ENCODE data around the gene CELSR1. TPM values are rescaled to one million over a fixed set of nuclear protein-coding genes. Genes with fewer than 3 reads are reported as not detected.

Gene CELSR1
- total and polyA plus RNA-seq, 8 donors = 0.75 to 3.2 (median 1.2) TPM

DNA sequence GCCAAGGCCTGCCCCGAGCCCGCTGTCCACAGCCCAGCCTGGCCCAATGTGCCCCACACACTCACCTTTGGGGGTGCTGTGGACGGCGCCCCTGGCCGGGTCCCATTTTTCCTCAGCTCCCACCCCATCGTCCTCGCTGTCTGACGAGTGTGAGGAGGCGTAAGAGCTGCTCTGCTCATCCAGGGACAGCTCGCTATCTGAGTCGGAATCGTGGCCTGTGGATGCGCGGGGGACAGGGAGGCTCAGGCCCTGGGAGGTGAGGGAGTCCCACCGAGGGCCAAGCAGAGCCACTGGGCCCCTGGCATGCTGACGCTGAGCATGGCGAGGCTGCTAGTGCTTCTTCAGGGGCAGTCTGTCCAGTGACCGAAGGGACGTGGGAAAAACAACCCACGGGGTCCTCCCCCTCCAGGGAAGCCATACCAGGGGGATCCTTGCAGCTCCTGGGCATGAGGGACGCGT is 172.2 kb downstream of the CELSR1 start:
- no peak for ATAC-seq
- Histone ChIP-seq H3K27ac (no peak overlapping the region), H3K36me3 (no peaks in the 10 kb centered on the region), H3K4me3 (no peak overlapping the region), H3K4me1 (peaks cover 0 to 3% (median 0%) of the 10 kb centered on the region in 3 donors), H3K27me3 (no peaks in the 10 kb centered on the region), H3K9me3 (no peaks in the 10 kb centered on the region)
- no peak for FAIRE-seq
- WGBS, 2 donors = 90 to 95% methylated on average over 22 of the region's 22 CpGs
- peak in 3 of 6 donors; percentile 20 to 72 (median 56) for DNase-seq
- TF ChIP-seq, protein P1, sequence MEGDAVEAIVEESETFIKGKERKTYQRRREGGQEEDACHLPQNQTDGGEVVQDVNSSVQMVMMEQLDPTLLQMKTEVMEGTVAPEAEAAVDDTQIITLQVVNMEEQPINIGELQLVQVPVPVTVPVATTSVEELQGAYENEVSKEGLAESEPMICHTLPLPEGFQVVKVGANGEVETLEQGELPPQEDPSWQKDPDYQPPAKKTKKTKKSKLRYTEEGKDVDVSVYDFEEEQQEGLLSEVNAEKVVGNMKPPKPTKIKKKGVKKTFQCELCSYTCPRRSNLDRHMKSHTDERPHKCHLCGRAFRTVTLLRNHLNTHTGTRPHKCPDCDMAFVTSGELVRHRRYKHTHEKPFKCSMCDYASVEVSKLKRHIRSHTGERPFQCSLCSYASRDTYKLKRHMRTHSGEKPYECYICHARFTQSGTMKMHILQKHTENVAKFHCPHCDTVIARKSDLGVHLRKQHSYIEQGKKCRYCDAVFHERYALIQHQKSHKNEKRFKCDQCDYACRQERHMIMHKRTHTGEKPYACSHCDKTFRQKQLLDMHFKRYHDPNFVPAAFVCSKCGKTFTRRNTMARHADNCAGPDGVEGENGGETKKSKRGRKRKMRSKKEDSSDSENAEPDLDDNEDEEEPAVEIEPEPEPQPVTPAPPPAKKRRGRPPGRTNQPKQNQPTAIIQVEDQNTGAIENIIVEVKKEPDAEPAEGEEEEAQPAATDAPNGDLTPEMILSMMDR (IDR thresholded peaks at IDR 0.05) = no peak
- intact Hi-C loops (cut with DNase I) = loop anchor here in 1 of 3 donors (5.0 kb wide), 1 partner anchor 177 kb away; no protein-coding TSS in a partner anchor

DNA sequence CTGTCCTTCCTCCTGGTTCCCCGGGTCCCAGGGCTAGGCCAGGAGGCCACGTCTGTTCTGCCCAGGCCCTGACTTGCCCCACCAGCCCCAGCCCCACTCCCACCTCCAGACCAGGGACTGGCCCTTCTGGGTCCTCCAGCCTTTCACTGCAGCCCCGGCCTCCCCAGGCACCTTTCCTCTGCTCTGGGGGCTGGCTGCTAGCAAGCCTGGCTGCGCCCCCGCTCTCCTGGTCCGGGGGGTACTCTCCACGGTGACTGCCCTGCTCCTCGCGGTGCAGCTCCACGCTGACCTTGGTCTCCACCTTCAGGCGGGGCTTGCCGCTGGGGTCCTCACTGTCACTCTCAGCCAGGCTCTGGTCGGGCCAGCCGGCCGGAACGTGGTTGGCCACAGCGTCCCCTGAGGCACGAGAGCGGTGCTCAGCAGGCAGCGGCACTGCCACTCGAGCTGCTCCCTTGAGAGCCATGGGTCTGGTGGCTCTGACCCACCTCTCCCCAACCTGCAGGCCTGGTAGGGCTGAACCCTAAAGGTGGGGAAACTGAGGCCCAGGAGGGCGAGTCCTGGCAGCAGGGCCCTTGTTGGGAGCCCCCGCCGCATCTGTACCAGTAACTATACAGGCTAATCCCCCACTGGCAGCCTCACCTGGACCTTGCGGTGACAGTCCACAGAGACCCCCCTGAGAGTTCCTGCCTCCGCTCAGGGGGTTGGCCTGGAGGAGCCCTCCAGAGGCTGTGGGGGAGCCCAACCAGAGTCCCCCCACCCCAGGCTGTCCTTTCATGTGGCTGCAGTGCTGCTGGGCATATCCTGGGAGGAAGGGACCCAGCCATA is 172.9 kb downstream of the CELSR1 start:
- intact Hi-C loops (cut with DNase I) = loop anchor here in 1 of 3 donors (5.0 kb wide), 1 partner anchor 178 kb away; no protein-coding TSS in a partner anchor
- DNase-seq = peak in 3 of 6 donors; percentile 37 to 74 (median 56)
- no peak for FAIRE-seq
- H3K9me3 ChIP-seq = no peaks in the 10 kb centered on the region
- H3K27ac ChIP-seq = no peak overlapping the region
- no peak overlapping the region for H3K4me3 ChIP-seq
- no peak for ATAC-seq
- H3K27me3 ChIP-seq = no peaks in the 10 kb centered on the region
- 85 to 92% methylated on average over 26 of the region's 26 CpGs for WGBS, 2 donors
- TF ChIP-seq, protein P1 (IDR thresholded peaks at IDR 0.05) = no peak
- no peaks in the 10 kb centered on the region for H3K36me3 ChIP-seq
- H3K4me1 ChIP-seq = peaks cover 0 to 3% (median 0%) of the 10 kb centered on the region in 3 donors

DNA sequence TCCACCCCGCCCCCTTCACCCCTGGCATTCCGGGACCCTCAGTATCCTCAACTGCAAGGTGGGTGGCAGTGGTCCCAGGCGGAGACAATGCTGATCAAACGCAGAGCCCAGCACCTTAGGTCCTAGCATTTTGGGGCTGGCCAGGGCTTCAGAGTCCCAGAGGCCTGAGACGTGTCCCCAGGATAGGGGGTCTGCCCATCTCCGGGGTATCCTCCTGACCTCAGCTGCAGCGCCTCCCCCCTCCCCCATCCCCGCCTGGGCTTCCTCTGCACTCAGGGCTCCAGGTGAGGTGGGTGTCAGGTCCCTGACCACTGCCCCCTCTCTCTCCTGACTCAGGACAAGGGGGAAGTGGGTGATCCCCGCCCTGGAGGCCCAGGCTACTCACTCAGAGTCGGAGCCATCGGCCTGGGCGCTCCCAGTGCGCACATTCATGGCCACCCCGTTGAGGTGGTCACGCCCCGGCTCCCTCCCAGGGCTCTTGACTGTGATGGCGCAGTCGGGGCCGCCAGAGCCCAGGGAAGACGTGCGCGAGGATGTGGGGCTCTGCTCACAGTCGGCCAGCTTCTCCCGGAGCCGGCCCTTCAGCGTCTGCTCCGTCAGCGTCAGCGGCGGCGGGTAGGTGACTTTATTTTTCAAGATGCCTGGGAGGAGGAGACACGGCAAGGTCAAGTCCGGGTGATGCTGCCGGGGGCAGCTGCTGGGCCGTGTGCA is 173.7 kb downstream of the CELSR1 start:
- no peaks in the 10 kb centered on the region for H3K36me3 ChIP-seq
- ATAC-seq (no peak), DNase-seq (peak in 1 of 6 donors; percentile 69), FAIRE-seq (no peak)
- intact Hi-C loops (cut with DNase I) = no loop called here
- no peaks in the 10 kb centered on the region for H3K27me3 ChIP-seq
- WGBS, 2 donors = 86 to 90% methylated on average over 34 to 35 of the region's 35 CpGs
- H3K4me1 ChIP-seq = peaks cover 0 to 3% (median 0%) of the 10 kb centered on the region in 3 donors
- TF ChIP-seq, protein P1 (IDR thresholded peaks at IDR 0.05) = no peak
- H3K27ac ChIP-seq = no peak overlapping the region
- H3K4me3 ChIP-seq = no peak overlapping the region
- H3K9me3 ChIP-seq = no peaks in the 10 kb centered on the region

DNA sequence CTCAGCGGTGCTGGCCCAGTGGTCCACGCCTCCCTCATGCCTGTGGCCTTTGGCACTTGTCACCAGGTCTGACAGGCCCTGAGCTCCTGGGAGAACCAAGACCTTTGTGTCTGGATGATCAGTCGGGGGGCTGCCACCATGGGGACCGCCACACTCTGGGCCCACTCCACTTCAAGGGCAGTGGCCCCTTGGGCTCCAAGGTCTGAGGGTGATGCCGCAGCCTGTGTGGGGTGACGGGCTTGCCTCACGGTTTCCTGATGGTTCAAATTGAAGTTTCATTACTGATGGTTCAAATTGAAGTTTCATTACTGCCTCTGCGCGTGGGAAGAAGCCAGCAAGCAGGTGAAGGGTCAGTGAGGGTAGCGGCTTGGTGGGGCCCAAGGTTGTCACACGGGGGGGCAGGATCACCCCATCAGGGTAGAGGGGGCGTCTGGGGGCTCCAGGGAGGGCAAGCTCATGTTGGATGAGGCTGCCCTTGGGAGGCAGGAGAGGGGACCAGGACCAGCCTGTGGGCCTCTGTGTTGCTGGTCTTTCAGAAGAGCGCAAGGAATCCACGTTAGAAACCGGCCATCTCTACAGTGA is 174.4 kb downstream of the CELSR1 start:
- H3K36me3 ChIP-seq = no peaks in the 10 kb centered on the region
- H3K4me1 ChIP-seq = peaks cover 0 to 3% (median 0%) of the 10 kb centered on the region in 3 donors
- H3K4me3 ChIP-seq = no peak overlapping the region
- WGBS, 2 donors = 87 to 90% methylated on average over 15 of the region's 15 CpGs
- no peak overlapping the region for H3K27ac ChIP-seq
- TF ChIP-seq, protein P1 (IDR thresholded peaks at IDR 0.05) = no peak
- FAIRE-seq (no peak), ATAC-seq (no peak), DNase-seq (peak in 1 of 6 donors; percentile 68)
- H3K9me3 ChIP-seq = no peaks in the 10 kb centered on the region
- intact Hi-C loops (cut with DNase I) = no loop called here
- no peaks in the 10 kb centered on the region for H3K27me3 ChIP-seq

All from pancreas (tissue), 10 donors.